Stomach (tissue), 9 donors: ENCODE data around the gene C1orf146. TPM values are rescaled to one million over a fixed set of nuclear protein-coding genes. Genes with fewer than 3 reads are reported as not detected.
A peak's percentile ranks its signal among the peaks of the same experiment; 100 is the strongest.

Experiments used
- DNase-seq, 2 donors: peaks; one replicate each; pipeline versions ENCODE4 v3.0.0 to v3.0.0-alpha.2; 2013 to 2019
- H3K27ac ChIP-seq, 5 donors: fragments of 200-600 bp in 4 of 5; sonication (generic) in 4 of 5; one replicate each; pipeline ENCODE4 v1.5.1; 2013 to 2019; ENCODE audit warnings: mild to moderate bottlenecking in 1 of 5, moderate library complexity in 1 of 5
- H3K27me3 ChIP-seq, 3 donors: fragments of 200-600 bp; sonication (generic); one replicate each; pipeline ENCODE4 v1.5.1; 2017 to 2019; ENCODE audit warnings: mixed run types in 1 of 3
- H3K36me3 ChIP-seq, 4 donors: fragments of 200-600 bp; sonication (generic); 1 replicate in 3 of 4; 2 replicates in 1 of 4; pipeline ENCODE4 v1.5.1; 2016 to 2019
- H3K4me1 ChIP-seq, 4 donors: fragments of 200-600 bp; sonication (generic); one replicate each; pipeline ENCODE4 v1.5.1; 2016 to 2019
- H3K4me3 ChIP-seq, 4 donors: fragments of 200-600 bp; sonication (generic) in 3 of 4; one replicate each; pipeline ENCODE4 v1.5.1; 2016 to 2019; ENCODE audit warnings: mild to moderate bottlenecking in 1 of 4
- H3K9me3 ChIP-seq, 4 donors: fragments of 200-600 bp; sonication (generic); one replicate each; pipeline ENCODE4 v1.5.1; 2016 to 2019
- POLR2A ChIP-seq, 4 donors: fragments of 450-650 bp; IDR thresholded peaks; one replicate each; pipeline ENCODE4 v1.6.1; 2016; ENCODE audit warnings: antibody characterized with exemption in 4 of 4, control low read depth in 2 of 4, mild to moderate bottlenecking in 1 of 4, moderate library complexity in 1 of 4
- WGBS, 5 donors: extraction: QIAGEN DNeasy Blood & Tissue Kit in 3 of 5; methylation state at CpG; one replicate each; pipeline versions ENCODE4 v1.1.5 to v1.1.7; 2013 to 2018; 5-methylcytosine and 5-hydroxymethylcytosine counted together
- intact Hi-C: fragments of 100-400 bp; cut with DNase I; formaldehyde crosslinking; loops from one replicate; pipeline ENCODE4 v1.15.1; 2023; ENCODE audit warnings: low total_unique reads
- polyA plus RNA-seq, 3 donors: library from polyadenylated mRNA; stranded (reverse); fragments of 200-250 nt; gene quantifications; one replicate each; pipeline ENCODE4 v1.2.3, GENCODE V29; 2013
- total RNA-seq, 5 donors: library from RNA; depleted of rRNA; stranded (reverse); fragments of >200 nt; gene quantifications; one replicate each; pipeline versions ENCODE4 v1.1.0 to v1.2.3, GENCODE V29; 2014 to 2016
- TF ChIP-seq, protein P1 (sequence below), 7 experiments: fragments of 450-650 bp in 4 of 7; fragments of 200-600 bp in 3 of 7; sonication (generic) in 3 of 7; IDR thresholded peaks; one replicate each; pipeline ENCODE4 v1.5.1; 2016 to 2019; ENCODE audit warnings: antibody characterized with exemption in 7 of 7, control low read depth in 2 of 7, mild to moderate bottlenecking in 1 of 7
- donor health status: healthy with polysubstance abuse.
- donor health status: Bipolar disorder and iron deficiency.
- donor health status: healthy.

C1orf146 gene
- total and polyA plus RNA-seq, 8 donors, result not detected

DNA sequence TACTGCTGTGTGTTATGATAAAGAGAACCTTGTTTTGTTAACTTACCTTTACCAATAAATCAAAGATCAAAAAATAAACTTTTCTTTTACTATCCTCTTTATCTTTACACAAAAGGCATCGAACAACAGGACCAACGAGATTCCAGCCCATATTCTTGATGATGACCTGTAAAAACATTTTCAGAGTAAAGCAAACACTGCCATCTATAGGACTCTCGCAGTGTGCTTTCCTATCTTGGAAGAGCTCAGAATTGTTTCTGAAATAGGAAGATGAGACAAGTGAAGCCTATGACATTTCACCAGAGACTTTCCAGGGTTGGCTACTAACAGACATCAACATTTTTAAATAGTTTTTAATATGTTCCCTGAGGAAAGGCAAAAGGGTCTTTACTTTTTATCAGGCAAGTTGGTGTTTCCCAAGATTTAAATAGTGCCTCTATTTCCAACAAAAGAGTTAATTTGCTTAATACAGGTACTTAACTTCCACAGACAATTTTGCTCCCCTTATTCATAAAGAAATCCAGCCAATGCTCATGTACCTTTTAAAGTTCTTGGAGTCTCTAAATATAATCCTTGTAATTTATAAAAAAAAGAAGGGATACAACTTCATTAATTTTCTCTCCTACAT is 73.8 kb downstream of the C1orf146 start:
- 10 to 29% (median 12%) methylated on average over 3 of the region's 3 CpGs for WGBS, 5 donors
- Histone ChIP-seq H3K27me3 (no peaks in the 10 kb centered on the region), H3K4me3 (no peak overlapping the region), H3K4me1 (no peaks in the 10 kb centered on the region), H3K9me3 (no peaks in the 10 kb centered on the region), H3K27ac (no peak overlapping the region), H3K36me3 (peaks cover 0 to 56% (median 39%) of the 10 kb centered on the region in 4 donors)
- intact Hi-C loops, result no loop called here
- DNase-seq, result peak in 1 of 2 donors; percentile 75
- TF ChIP-seq, protein P1, sequence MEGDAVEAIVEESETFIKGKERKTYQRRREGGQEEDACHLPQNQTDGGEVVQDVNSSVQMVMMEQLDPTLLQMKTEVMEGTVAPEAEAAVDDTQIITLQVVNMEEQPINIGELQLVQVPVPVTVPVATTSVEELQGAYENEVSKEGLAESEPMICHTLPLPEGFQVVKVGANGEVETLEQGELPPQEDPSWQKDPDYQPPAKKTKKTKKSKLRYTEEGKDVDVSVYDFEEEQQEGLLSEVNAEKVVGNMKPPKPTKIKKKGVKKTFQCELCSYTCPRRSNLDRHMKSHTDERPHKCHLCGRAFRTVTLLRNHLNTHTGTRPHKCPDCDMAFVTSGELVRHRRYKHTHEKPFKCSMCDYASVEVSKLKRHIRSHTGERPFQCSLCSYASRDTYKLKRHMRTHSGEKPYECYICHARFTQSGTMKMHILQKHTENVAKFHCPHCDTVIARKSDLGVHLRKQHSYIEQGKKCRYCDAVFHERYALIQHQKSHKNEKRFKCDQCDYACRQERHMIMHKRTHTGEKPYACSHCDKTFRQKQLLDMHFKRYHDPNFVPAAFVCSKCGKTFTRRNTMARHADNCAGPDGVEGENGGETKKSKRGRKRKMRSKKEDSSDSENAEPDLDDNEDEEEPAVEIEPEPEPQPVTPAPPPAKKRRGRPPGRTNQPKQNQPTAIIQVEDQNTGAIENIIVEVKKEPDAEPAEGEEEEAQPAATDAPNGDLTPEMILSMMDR (IDR thresholded peaks at IDR 0.05), result peak in 4 of 7 experiments; percentile 23 to 49 (median 38)
- no peak for TF ChIP-seq POLR2A (IDR thresholded peaks at IDR 0.05)

Other genes with a start within 250 kb of the C1orf146 start
- gene EPHX4, start 187.9 kb upstream of the C1orf146 start, total RNA-seq, result under 1 TPM in 1 of 5 donors, not detected in 4; 0.55 TPM
- under 1 TPM in 1 of 3 donors, not detected in 2; 0.35 TPM for gene EPHX4, start 187.9 kb upstream of the C1orf146 start, polyA plus RNA-seq
- not detected for gene SETSIP, start 142.5 kb upstream of the C1orf146 start, total RNA-seq
- not detected for gene SETSIP, start 142.5 kb upstream of the C1orf146 start, polyA plus RNA-seq
- gene BTBD8, start 137.6 kb upstream of the C1orf146 start, total RNA-seq, result 10 to 100 TPM in 1 of 5 donors, 1 to 10 TPM in 4; 1.4 to 12.5 (median 8.1) TPM
- gene BTBD8, start 137.6 kb upstream of the C1orf146 start, polyA plus RNA-seq, result 1 to 10 TPM in 1 of 3 donors, under 1 TPM in 2; 0.44 to 1.2 (median 0.76) TPM
- gene GLMN, start 81.1 kb downstream of the C1orf146 start, total RNA-seq, result 10 to 100 TPM in 2 of 5 donors, 1 to 10 TPM in 2, under 1 TPM in 1; 0.58 to 28.5 (median 2.2) TPM
- 10 to 100 TPM in 1 of 3 donors, 1 to 10 TPM in 2; 6.3 to 13.8 (median 7.9) TPM for gene GLMN, start 81.1 kb downstream of the C1orf146 start, polyA plus RNA-seq
- gene RPAP2, start 81.1 kb downstream of the C1orf146 start, total RNA-seq, result 10 to 100 TPM in 1 of 5 donors, 1 to 10 TPM in 4; 2.3 to 16.5 (median 5.8) TPM
- 10 to 100 TPM in 1 of 3 donors, 1 to 10 TPM in 2; 4.6 to 10.1 (median 6.1) TPM for gene RPAP2, start 81.1 kb downstream of the C1orf146 start, polyA plus RNA-seq